NCI-H524 treated with DMSO at 0.1 percent for 48 hours (cell line): ENCODE measurements around the gene CDKN2A.
A peak's percentile ranks its signal among the peaks of the same experiment; 100 is the strongest.

ENCODE experiments used
- DNase-seq: peaks from one replicate; lab custom pipeline; 2025; lab: John Stamatoyannopoulos, UW

The CDKN2A gene

GRCh38 chr9:21993893-21994555 is at the start of gene CDKN2A:
Gene CDKN2A (minus strand): TSS chr9:21994392.
- peak; percentile 50 for DNase-seq

GRCh38 chr9:22043928-22044327 is 49.7 kb upstream of the CDKN2A start:
- no peak for DNase-seq

- no peak for DNase-seq
These were observed 47.6 kb upstream of the CDKN2A start for GRCh38 chr9:22041775-22042174.

GRCh38 chr9:22041344-22041743 is 47.2 kb upstream of the CDKN2A start:
- DNase-seq: no peak

- no peak for DNase-seq
These were observed 46.6 kb upstream of the CDKN2A start for GRCh38 chr9:22040760-22041159.

- no peak for DNase-seq
These were observed 45.1 kb upstream of the CDKN2A start for GRCh38 chr9:22039258-22039657.

- DNase-seq: no peak
These were observed 43.9 kb upstream of the CDKN2A start for GRCh38 chr9:22037954-22038690.

GRCh38 chr9:22036866-22037626 is 42.9 kb upstream of the CDKN2A start:
- no peak for DNase-seq

- no peak for DNase-seq
These were observed 41.4 kb upstream of the CDKN2A start for GRCh38 chr9:22035591-22036011.

- DNase-seq: no peak
These were observed 38.9 kb upstream of the CDKN2A start for GRCh38 chr9:22033012-22033630.

- DNase-seq: no peak
These were observed 37.6 kb upstream of the CDKN2A start for GRCh38 chr9:22031655-22032411.

- no peak for DNase-seq
These were observed 36.0 kb upstream of the CDKN2A start for GRCh38 chr9:22030101-22030598.

- no peak for DNase-seq
These were observed 35.0 kb upstream of the CDKN2A start for GRCh38 chr9:22029231-22029630.

- no peak for DNase-seq
These were observed 34.2 kb upstream of the CDKN2A start for GRCh38 chr9:22028394-22028793.

- DNase-seq: no peak
These were observed 32.5 kb upstream of the CDKN2A start for GRCh38 chr9:22026696-22027095.

- no peak for DNase-seq
These were observed 28.2 kb upstream of the CDKN2A start for GRCh38 chr9:22022396-22022795.

- DNase-seq: no peak
These were observed 16.9 kb upstream of the CDKN2A start for GRCh38 chr9:22010866-22011625.

- DNase-seq: no peak
These were observed 15.3 kb upstream of the CDKN2A start for GRCh38 chr9:22009506-22009867.

- DNase-seq: peak; percentile 83
These were observed 14.7 kb upstream of the CDKN2A start, which contains the start of gene CDKN2B for GRCh38 chr9:22008717-22009505. Gene CDKN2B (minus strand): TSS chr9:22009305. CDS start chr9:22008953, 352 bp downstream.

- no peak for DNase-seq
These were observed 14.2 kb upstream of the CDKN2A start for GRCh38 chr9:22008384-22008716.
